SK-N-SH (cell line): ENCODE results near the gene UPB1.

Experiments used
- EZH2phosphoT487 ChIP-seq: fragments of 200-600 bp; sonication (generic); IDR thresholded peaks from 2 replicates; pipeline ENCODE4 v1.6.1; 2017; ENCODE audit warnings: low read depth, mixed run types, mild to moderate bottlenecking, antibody characterized with exemption, moderate library complexity, borderline replicate concordance
- NRF1 ChIP-seq: IDR thresholded peaks from 2 replicates; pipeline ENCODE4 v1.6.1; 2012; ENCODE audit warnings: low read depth, mild to moderate bottlenecking, low read length
- RAD21 ChIP-seq: IDR thresholded peaks from 2 replicates; pipeline ENCODE4 v1.6.1; 2012; ENCODE audit warnings: mild to moderate bottlenecking, low read length
- RFX5 ChIP-seq: IDR thresholded peaks from 2 replicates; pipeline ENCODE4 v1.6.1; 2012; ENCODE audit warnings: mild to moderate bottlenecking, improper control_type of control experiment, low read length
- SMC3 ChIP-seq: IDR thresholded peaks from 2 replicates; pipeline ENCODE4 v1.6.1; 2012; ENCODE audit warnings: low read depth, low read length, improper control_type of control experiment
- TAF1 ChIP-seq: IDR thresholded peaks from 2 replicates; pipeline ENCODE4 v1.6.1; 2012; ENCODE audit warnings: low read depth, mild to moderate bottlenecking, low read length, moderate library complexity, borderline replicate concordance
- TF ChIP-seq, protein P1 (sequence below): fragments of 200-600 bp; sonication (generic); IDR thresholded peaks from 2 replicates; pipeline ENCODE4 v1.6.1; 2017; ENCODE audit warnings: antibody characterized with exemption, mild to moderate bottlenecking, moderate library complexity

- no peak for TF ChIP-seq TAF1
- TF ChIP-seq, protein P1, sequence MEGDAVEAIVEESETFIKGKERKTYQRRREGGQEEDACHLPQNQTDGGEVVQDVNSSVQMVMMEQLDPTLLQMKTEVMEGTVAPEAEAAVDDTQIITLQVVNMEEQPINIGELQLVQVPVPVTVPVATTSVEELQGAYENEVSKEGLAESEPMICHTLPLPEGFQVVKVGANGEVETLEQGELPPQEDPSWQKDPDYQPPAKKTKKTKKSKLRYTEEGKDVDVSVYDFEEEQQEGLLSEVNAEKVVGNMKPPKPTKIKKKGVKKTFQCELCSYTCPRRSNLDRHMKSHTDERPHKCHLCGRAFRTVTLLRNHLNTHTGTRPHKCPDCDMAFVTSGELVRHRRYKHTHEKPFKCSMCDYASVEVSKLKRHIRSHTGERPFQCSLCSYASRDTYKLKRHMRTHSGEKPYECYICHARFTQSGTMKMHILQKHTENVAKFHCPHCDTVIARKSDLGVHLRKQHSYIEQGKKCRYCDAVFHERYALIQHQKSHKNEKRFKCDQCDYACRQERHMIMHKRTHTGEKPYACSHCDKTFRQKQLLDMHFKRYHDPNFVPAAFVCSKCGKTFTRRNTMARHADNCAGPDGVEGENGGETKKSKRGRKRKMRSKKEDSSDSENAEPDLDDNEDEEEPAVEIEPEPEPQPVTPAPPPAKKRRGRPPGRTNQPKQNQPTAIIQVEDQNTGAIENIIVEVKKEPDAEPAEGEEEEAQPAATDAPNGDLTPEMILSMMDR: no peak
- TF ChIP-seq EZH2phosphoT487: no peak
- no peak for TF ChIP-seq RAD21
- TF ChIP-seq RFX5: no peak
- TF ChIP-seq SMC3: no peak
- no peak for TF ChIP-seq NRF1
Measured at GRCh38 chr22:24513378-24514240, 18.5 kb downstream of the UPB1 start.
